CD14-positive monocyte (primary cell): ENCODE results near the gene LFNG. TPM values are rescaled to one million over a fixed set of nuclear protein-coding genes. Genes with fewer than 3 reads are reported as not detected.
A peak's percentile ranks its signal among the peaks of the same experiment; 100 is the strongest.

Experiments
- DNase-seq, 3 donors: peaks; one replicate each; pipeline ENCODE4 v3.0.0-alpha.2; 2011 to 2022
- H2AFZ ChIP-seq: 2 replicates; pipeline ENCODE4 v1.6.0; 2012; ENCODE audit warnings: mild to moderate bottlenecking, low read depth, low read length, inconsistent platforms; ENCODE audit not compliant: insufficient read depth, poor library complexity, severe bottlenecking
- H3K27ac ChIP-seq, 2 donors: 1 replicate in 1 of 2; 2 replicates in 1 of 2; pipeline ENCODE4 v1.5.1; 2012 to 2013; ENCODE audit warnings: low read length in 2 of 2, control low read depth in 1 of 2, inconsistent platforms in 1 of 2, low read depth in 1 of 2, mild to moderate bottlenecking in 1 of 2
- H3K27me3 ChIP-seq, 2 donors: one replicate each; pipeline versions ENCODE4 v1.6.0 to v1.6.1; 2011 to 2013; ENCODE audit warnings: low read length in 2 of 2; ENCODE audit not compliant: control insufficient read depth in 2 of 2, insufficient read depth in 2 of 2
- H3K36me3 ChIP-seq, 2 donors: replicated peaks in 1 of 2; 1 replicate in 1 of 2; 2 replicates in 1 of 2; pipeline versions ENCODE4 v1.5.1 to v1.6.1; 2012 to 2013; ENCODE audit warnings: low read length in 2 of 2, control low read depth in 1 of 2, inconsistent platforms in 1 of 2, mild to moderate bottlenecking in 1 of 2; ENCODE audit not compliant: insufficient read depth in 2 of 2, control insufficient read depth in 1 of 2
- H3K4me1 ChIP-seq, 2 donors: 1 replicate in 1 of 2; 2 replicates in 1 of 2; pipeline versions ENCODE4 v1.5.1 to v1.6.1; 2012 to 2013; ENCODE audit warnings: low read length in 2 of 2, control low read depth in 1 of 2, inconsistent platforms in 1 of 2, mild to moderate bottlenecking in 1 of 2, moderate library complexity in 1 of 2; ENCODE audit not compliant: insufficient read depth in 2 of 2, control insufficient read depth in 1 of 2
- H3K4me2 ChIP-seq: replicated peaks from 2 replicates; pipeline ENCODE3; 2012; ENCODE audit warnings: low read length, moderate library complexity, mild to moderate bottlenecking; ENCODE audit not compliant: poor library complexity, severe bottlenecking; ENCODE audit errors: extremely low read depth
- H3K4me3 ChIP-seq, 3 experiments: fragments of 200-600 bp in 1 of 3; sonication (generic) in 1 of 3; replicated peaks in 1 of 3; 1 replicate in 2 of 3; 2 replicates in 1 of 3; pipeline ENCODE4 v1.5.1; 2011 to 2013; ENCODE audit warnings: low read length in 3 of 3, mild to moderate bottlenecking in 3 of 3, control low read depth in 2 of 3, low read depth in 2 of 3, inconsistent platforms in 1 of 3, moderate library complexity in 1 of 3
- H3K79me2 ChIP-seq: 2 replicates; pipeline ENCODE4 v1.6.0; 2012; ENCODE audit warnings: mild to moderate bottlenecking, control low read depth, inconsistent platforms, low read length, moderate library complexity; ENCODE audit not compliant: insufficient read depth
- H3K9ac ChIP-seq: 2 replicates; pipeline ENCODE4 v1.6.0; 2017; ENCODE audit warnings: low read length, mild to moderate bottlenecking; ENCODE audit not compliant: insufficient read depth, poor library complexity, severe bottlenecking
- H3K9me3 ChIP-seq, 2 donors: replicated peaks in 1 of 2; 1 replicate in 1 of 2; 2 replicates in 1 of 2; pipeline versions ENCODE4 v1.5.1 to v1.6.1; 2012 to 2013; ENCODE audit warnings: low read length in 2 of 2, control low read depth in 1 of 2; ENCODE audit not compliant: control insufficient read depth in 1 of 2, insufficient read depth in 1 of 2
- H4K20me1 ChIP-seq: 2 replicates; pipeline ENCODE4 v1.6.0; 2012; ENCODE audit warnings: mild to moderate bottlenecking, low read length, control low read depth, moderate library complexity; ENCODE audit not compliant: insufficient read depth
- H3K27ac Mint-ChIP-seq, 7 donors: one replicate each; pipeline ENCODE4 v1.8.0; 2020; ENCODE audit warnings: mild to moderate bottlenecking in 7 of 7, mixed read lengths in 7 of 7, moderate library complexity in 6 of 7, inconsistent platforms in 2 of 7
- H3K27me3 Mint-ChIP-seq, 3 donors: one replicate each; pipeline ENCODE4 v1.8.0; 2021 to 2022; ENCODE audit warnings: low read depth in 3 of 3, mild to moderate bottlenecking in 3 of 3, mixed read lengths in 3 of 3, moderate library complexity in 3 of 3, inconsistent platforms in 1 of 3
- H3K36me3 Mint-ChIP-seq, 2 donors: one replicate each; pipeline ENCODE4 v1.8.0; 2020; ENCODE audit warnings: mixed read lengths in 2 of 2, inconsistent platforms in 1 of 2, mild to moderate bottlenecking in 1 of 2
- H3K4me1 Mint-ChIP-seq: one replicate; pipeline ENCODE4 v1.8.0; 2020; ENCODE audit warnings: mild to moderate bottlenecking, mixed read lengths
- H3K4me3 Mint-ChIP-seq, 2 donors: one replicate each; pipeline ENCODE4 v1.8.0; 2020; ENCODE audit warnings: mild to moderate bottlenecking in 2 of 2, mixed read lengths in 2 of 2, moderate library complexity in 1 of 2
- H3K9me3 Mint-ChIP-seq, 7 donors: one replicate each; pipeline ENCODE4 v1.8.0; 2020 to 2022; ENCODE audit warnings: mixed read lengths in 7 of 7, mild to moderate bottlenecking in 6 of 7, moderate library complexity in 6 of 7, inconsistent platforms in 2 of 7
- WGBS: methylation state at CpG from one replicate; pipeline ENCODE4 v1.1.5; 2013; ENCODE audit warnings: missing lambda C conversion rate; ENCODE audit not compliant: insufficient coverage; 5-methylcytosine and 5-hydroxymethylcytosine counted together
- intact Hi-C, 2 donors: fragments of 100-400 bp; cut with micrococcal nuclease; formaldehyde crosslinking; loops; one replicate each; pipeline versions ENCODE4 v1.15.0 to v1.15.1; 2023
- polyA plus RNA-seq, 3 donors: library from polyadenylated mRNA; depleted of rRNA in 1 of 3; unstranded in 2 of 3; stranded (reverse) in 1 of 3; fragments of 300-500 nt in 2 of 3; fragments of >200 nt in 1 of 3; fragmentation: Illumina TruSeq in 2 of 3; gene quantifications; 1 replicate in 2 of 3; 2 replicates in 1 of 3; pipeline ENCODE4 v1.2.3, GENCODE V29; 2012 to 2021
- TF ChIP-seq, protein P1 (sequence below): fragments of 200-600 bp; IDR thresholded peaks from one replicate; pipeline ENCODE4 v1.8.0; 2022; ENCODE audit warnings: antibody characterized with exemption, mild to moderate bottlenecking

LFNG gene
- polyA plus RNA-seq, 3 donors, result 1.9 to 121 (median 2.2) TPM

DNA sequence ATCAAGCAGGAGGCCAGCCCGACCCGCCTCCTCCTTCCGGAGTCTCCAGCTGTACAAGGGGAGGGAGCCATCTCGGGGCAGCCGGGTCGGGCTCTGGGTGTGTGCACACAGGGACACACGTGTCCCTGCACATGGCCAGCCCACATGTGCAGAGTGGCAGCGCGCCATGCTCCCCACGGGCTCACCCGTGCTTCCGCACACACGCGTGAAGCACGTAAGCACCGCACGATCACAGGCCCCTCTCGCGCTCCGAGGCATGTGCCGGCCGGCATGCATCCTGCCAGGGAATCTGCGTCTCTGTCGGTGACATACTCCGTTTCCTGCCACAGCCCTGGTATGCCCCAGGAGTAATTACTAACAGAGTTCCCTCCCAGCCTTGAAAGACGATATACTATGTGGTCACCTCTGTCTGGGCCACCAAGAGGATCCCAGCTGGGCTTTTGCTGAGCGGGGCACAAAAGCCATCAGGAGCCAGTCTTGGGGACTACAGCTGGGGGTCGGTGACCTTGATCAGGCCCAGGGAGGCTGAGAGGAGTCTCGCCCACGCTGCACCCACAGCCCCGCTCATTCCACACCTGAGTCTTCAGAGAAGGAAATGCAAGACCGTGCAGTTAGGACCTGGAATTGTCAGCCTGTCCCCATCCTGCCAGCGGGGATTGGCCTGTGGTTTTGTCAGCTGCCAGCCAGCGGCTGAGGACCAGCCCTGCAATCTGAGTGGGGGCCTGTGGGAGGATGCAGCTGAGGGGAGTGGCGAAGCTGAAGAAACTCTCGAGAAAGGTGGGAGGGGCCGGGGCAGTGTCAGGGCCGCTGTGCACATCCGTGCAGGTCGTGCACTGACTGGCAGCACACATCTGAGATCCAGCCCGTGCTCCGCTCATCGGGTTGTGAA is 11.0 kb upstream of the LFNG start:
- intact Hi-C loops, result no loop called here
- peaks cover 0 to 1% (median 0%) of the 10 kb centered on the region in 7 donors for H3K9me3 Mint-ChIP-seq
- H3K9ac ChIP-seq, result peak overlapping the region; percentile 10

GRCh38 chr7:2509298-2509906 is 10.2 kb upstream of the LFNG start:
- H3K4me3 Mint-ChIP-seq, result peak overlapping the region in 1 of 2 donors; percentile 64
- TF ChIP-seq, protein P1, sequence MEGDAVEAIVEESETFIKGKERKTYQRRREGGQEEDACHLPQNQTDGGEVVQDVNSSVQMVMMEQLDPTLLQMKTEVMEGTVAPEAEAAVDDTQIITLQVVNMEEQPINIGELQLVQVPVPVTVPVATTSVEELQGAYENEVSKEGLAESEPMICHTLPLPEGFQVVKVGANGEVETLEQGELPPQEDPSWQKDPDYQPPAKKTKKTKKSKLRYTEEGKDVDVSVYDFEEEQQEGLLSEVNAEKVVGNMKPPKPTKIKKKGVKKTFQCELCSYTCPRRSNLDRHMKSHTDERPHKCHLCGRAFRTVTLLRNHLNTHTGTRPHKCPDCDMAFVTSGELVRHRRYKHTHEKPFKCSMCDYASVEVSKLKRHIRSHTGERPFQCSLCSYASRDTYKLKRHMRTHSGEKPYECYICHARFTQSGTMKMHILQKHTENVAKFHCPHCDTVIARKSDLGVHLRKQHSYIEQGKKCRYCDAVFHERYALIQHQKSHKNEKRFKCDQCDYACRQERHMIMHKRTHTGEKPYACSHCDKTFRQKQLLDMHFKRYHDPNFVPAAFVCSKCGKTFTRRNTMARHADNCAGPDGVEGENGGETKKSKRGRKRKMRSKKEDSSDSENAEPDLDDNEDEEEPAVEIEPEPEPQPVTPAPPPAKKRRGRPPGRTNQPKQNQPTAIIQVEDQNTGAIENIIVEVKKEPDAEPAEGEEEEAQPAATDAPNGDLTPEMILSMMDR, result no peak
- Histone ChIP-seq H3K4me1 (peaks cover 61 to 65% of the 10 kb centered on the region in 2 donors), H2AFZ (no peak overlapping the region), H3K79me2 (no peaks in the 10 kb centered on the region), H3K4me3 (peak overlapping the region in 1 of 3 experiments; percentile 65), H3K4me2 (peak overlapping the region; percentile 77), H3K9ac (peak overlapping the region; percentile 10), H4K20me1 (no peaks in the 10 kb centered on the region), H3K27me3 (no peaks in the 10 kb centered on the region), H3K36me3 (no peaks in the 10 kb centered on the region), H3K27ac (peak overlapping the region; percentile 63 to 95), H3K9me3 (no peaks in the 10 kb centered on the region)
- peaks cover 4 to 7% (median 5%) of the 10 kb centered on the region in 3 donors for H3K27me3 Mint-ChIP-seq
- H3K27ac Mint-ChIP-seq, result peak overlapping the region; percentile 79 to 94 (median 87)
- H3K36me3 Mint-ChIP-seq, result no peaks in the 10 kb centered on the region
- WGBS, result 65% methylated on average over 19 of the region's 23 CpGs
- intact Hi-C loops, result no loop called here
- peaks cover 58% of the 10 kb centered on the region for H3K4me1 Mint-ChIP-seq
- no peak for DNase-seq
- H3K9me3 Mint-ChIP-seq, result no peaks in the 10 kb centered on the region

More for the DNA sequence above, 11.0 kb upstream of the LFNG start:
- no peaks in the 10 kb centered on the region for H3K27me3 ChIP-seq
- H3K4me1 ChIP-seq, result peaks cover 60 to 62% of the 10 kb centered on the region in 2 donors
- no peaks in the 10 kb centered on the region for H3K36me3 ChIP-seq
- peak overlapping the region; percentile 43 to 63 for H3K27ac ChIP-seq
- no peaks in the 10 kb centered on the region for H3K79me2 ChIP-seq
- H3K4me2 ChIP-seq, result peak overlapping the region; percentile 77
- TF ChIP-seq, protein P1, result no peak
- no peaks in the 10 kb centered on the region for H3K36me3 Mint-ChIP-seq
- no peaks in the 10 kb centered on the region for H4K20me1 ChIP-seq
- H2AFZ ChIP-seq, result peak overlapping the region; percentile 33
- WGBS, result 2% methylated on average over 41 of the region's 43 CpGs
- peaks cover 58% of the 10 kb centered on the region for H3K4me1 Mint-ChIP-seq
- DNase-seq, result peak; percentile 65 to 75 (median 72)
- peaks cover 5 to 8% (median 7%) of the 10 kb centered on the region in 3 donors for H3K27me3 Mint-ChIP-seq
- H3K27ac Mint-ChIP-seq, result peak overlapping the region; percentile 79 to 94 (median 87)
- H3K4me3 ChIP-seq, result peak overlapping the region in 1 of 3 experiments; percentile 65
- peak overlapping the region; percentile 64 to 80 for H3K4me3 Mint-ChIP-seq
- H3K9me3 ChIP-seq, result no peaks in the 10 kb centered on the region
